GM12878 (cell line): ENCODE results near the gene PAM. TPM values are rescaled to one million over a fixed set of nuclear protein-coding genes. Genes with fewer than 3 reads are reported as not detected.

Experiments
- ATAC-seq: fragments of 200-7000 bp; cut with Tn5 transposase; 3 replicates; pipeline ENCODE4 v1.9.1; 2020; ENCODE audit warnings: mild to moderate bottlenecking, moderate library complexity
- BruUV-seq: library from RNA; stranded (reverse); fragments of 400-500 nt; replicated peaks from 2 replicates; lab custom pipeline; 2021; lab: Mats Ljungman, UMichigan
- CTCF ChIA-PET: fragments of 300-600 bp; sonication (Branson Sonifier 250); formaldehyde crosslinking; extraction: SDS; loops from one replicate; lab custom pipeline; 2021; ENCODE audit warnings: inconsistent platforms; lab: Yijun Ruan, JAX
- POLR2A ChIA-PET: fragments of 350-600 bp; formaldehyde crosslinking; extraction: SDS; loops from one replicate; lab custom pipeline; 2021; ENCODE audit warnings: inconsistent platforms; lab: Charles Lee
- RAD21 ChIA-PET: fragments of 300-600 bp; sonication (Branson Sonifier 250); formaldehyde crosslinking; loops from one replicate; lab custom pipeline; 2023; ENCODE audit warnings: antibody characterized with exemption; ENCODE audit not compliant: unreplicated experiment; lab: Charles Lee
- SMC1A ChIA-PET: fragments of 300-600 bp; sonication (Branson Sonifier 250); formaldehyde crosslinking; loops from one replicate; lab custom pipeline; 2023; ENCODE audit not compliant: unreplicated experiment, uncharacterized antibody; lab: Charles Lee
- DNase-seq: peaks from one replicate; pipeline ENCODE4 v3.0.0-alpha.2; 2011; ENCODE audit warnings: low read depth, low spot score
- FAIRE-seq: peaks from 3 replicates; lab custom pipeline; 2011; peaks lifted over from hg19 to GRCh38; lab: Jason Lieb, UNC
- H2AFZ ChIP-seq: 2 replicates; pipeline ENCODE4 v1.6.0; 2011; ENCODE audit warnings: low read depth, low read length, control low read depth; ENCODE audit not compliant: control insufficient read depth
- H3K27ac ChIP-seq: 2 replicates; pipeline ENCODE4 v1.5.1; 2011; ENCODE audit warnings: control low read depth; ENCODE audit not compliant: control insufficient read depth, insufficient read depth
- H3K27me3 ChIP-seq, 2 experiments: replicated peaks in 1 of 2; 2 replicates each; pipeline versions ENCODE4 v1.6.0 to v1.6.1; 2011; ENCODE audit warnings: low read length in 1 of 2; ENCODE audit not compliant: control insufficient read depth in 2 of 2, insufficient read depth in 2 of 2
- H3K36me3 ChIP-seq, 2 experiments: 2 replicates each; pipeline ENCODE4 v1.5.1; 2011; ENCODE audit warnings: low read length in 1 of 2; ENCODE audit not compliant: control insufficient read depth in 2 of 2, insufficient read depth in 2 of 2
- H3K4me1 ChIP-seq: 2 replicates; pipeline ENCODE4 v1.6.1; 2011; ENCODE audit warnings: mild to moderate bottlenecking, low read length, moderate library complexity, mixed read lengths; ENCODE audit not compliant: control insufficient read depth, insufficient read depth
- H3K4me2 ChIP-seq: 2 replicates; pipeline ENCODE4 v1.6.0; 2011; ENCODE audit warnings: control low read depth; ENCODE audit not compliant: control insufficient read depth, insufficient read depth
- H3K4me3 ChIP-seq: fragments of 200-600 bp; sonication (generic); 2 replicates; pipeline ENCODE4 v1.5.1; 2016
- H3K79me2 ChIP-seq: 2 replicates; pipeline ENCODE4 v1.6.0; 2011; ENCODE audit warnings: low read length; ENCODE audit not compliant: control insufficient read depth, insufficient read depth
- H3K9ac ChIP-seq: 2 replicates; pipeline ENCODE4 v1.8.0; 2011; ENCODE audit warnings: low read length, control low read depth, mixed read lengths; ENCODE audit not compliant: control insufficient read depth, insufficient read depth
- H3K9me3 ChIP-seq: replicated peaks from 3 replicates; pipeline ENCODE4 v1.5.1; 2011; ENCODE audit warnings: mild to moderate bottlenecking, low read length; ENCODE audit not compliant: control insufficient read depth, insufficient read depth
- H4K20me1 ChIP-seq: 2 replicates; pipeline ENCODE4 v1.6.0; 2011; ENCODE audit not compliant: control insufficient read depth, insufficient read depth
- CBX3 ChIP-seq: fragments of 200-600 bp; sonication (generic); IDR thresholded peaks from 2 replicates; pipeline ENCODE4 v1.6.1; 2016; ENCODE audit warnings: low read depth, borderline replicate concordance
- EGR1 ChIP-seq, 2 experiments: IDR thresholded peaks; 1 replicate in 1 of 2; 2 replicates in 1 of 2; pipeline ENCODE4 v1.6.1; 2011 to 2012; ENCODE audit warnings: low read depth in 2 of 2, low read length in 2 of 2, borderline replicate concordance in 1 of 2, mild to moderate bottlenecking in 1 of 2, moderate library complexity in 1 of 2
- EZH2 ChIP-seq: IDR thresholded peaks from 2 replicates; pipeline ENCODE4 v1.6.1; 2012; ENCODE audit warnings: low read depth, mild to moderate bottlenecking, control low read depth, inconsistent platforms, low read length, borderline replicate concordance; ENCODE audit not compliant: control insufficient read depth
- FOXK2 ChIP-seq: fragments of 450-650 bp; IDR thresholded peaks from 2 replicates; pipeline ENCODE4 v1.6.1; 2017; ENCODE audit warnings: mild to moderate bottlenecking, moderate library complexity
- FOXM1 ChIP-seq: IDR thresholded peaks from 2 replicates; pipeline ENCODE4 v1.6.1; 2012; ENCODE audit warnings: low read depth, mild to moderate bottlenecking, inconsistent platforms, low read length, moderate library complexity
- GATAD2B ChIP-seq: fragments of 450-650 bp; conservative IDR thresholded peaks from 2 replicates; pipeline ENCODE4 v1.6.1; 2017; ENCODE audit warnings: low read depth, mild to moderate bottlenecking, moderate library complexity
- HDAC2 ChIP-seq: fragments of 200-600 bp; sonication (generic); IDR thresholded peaks from 2 replicates; pipeline ENCODE4 v1.6.1; 2017
- JUNB ChIP-seq: IDR thresholded peaks from 2 replicates; pipeline ENCODE4 v1.6.1; 2016; ENCODE audit warnings: antibody characterized with exemption, mild to moderate bottlenecking
- KAT2A ChIP-seq: conservative IDR thresholded peaks from 2 replicates; pipeline ENCODE4 v1.6.1; 2011; ENCODE audit warnings: low read depth, low read length; ENCODE audit not compliant: control insufficient read depth
- RBBP5 ChIP-seq: fragments of 200-600 bp; sonication (generic); conservative IDR thresholded peaks from 2 replicates; pipeline ENCODE4 v1.6.1; 2016
- RCOR1 ChIP-seq: conservative IDR thresholded peaks from 2 replicates; pipeline ENCODE4 v1.6.1; 2012; ENCODE audit warnings: low read depth, low read length, improper control_type of control experiment
- YY1 ChIP-seq: IDR thresholded peaks from 2 replicates; pipeline ENCODE4 v1.6.1; 2011; ENCODE audit warnings: low read depth, mild to moderate bottlenecking, low read length
- ZNF384 ChIP-seq: IDR thresholded peaks from 2 replicates; pipeline ENCODE4 v1.6.1; 2012; ENCODE audit warnings: low read depth, mild to moderate bottlenecking, low read length, improper control_type of control experiment, borderline replicate concordance
- ZZZ3 ChIP-seq: IDR thresholded peaks from 2 replicates; pipeline ENCODE4 v1.6.1; 2011; ENCODE audit warnings: low read depth; ENCODE audit not compliant: control insufficient read depth, insufficient read length
- WGBS: methylation state at CpG from one replicate; pipeline ENCODE4 v1.1.6; 2016; ENCODE audit warnings: low lambda C conversion rate; ENCODE audit not compliant: insufficient replicate concordance, insufficient coverage; ENCODE audit errors: missing lambda C conversion rate; 5-methylcytosine and 5-hydroxymethylcytosine counted together
- in situ Hi-C: fragments of 300-500 bp; cut with MboI; formaldehyde crosslinking; loops from 9 replicates; pipeline ENCODE4 v1.14.3; 2018; ENCODE audit warnings: mixed read lengths
- intact Hi-C: fragments of 100-400 bp; cut with micrococcal nuclease; formaldehyde crosslinking; loops from one replicate; pipeline ENCODE4 v1.14.2; 2022; ENCODE audit not compliant: unreplicated experiment
- polyA plus RNA-seq, 11 experiments: library from polyadenylated mRNA; depleted of rRNA in 4 of 11; unstranded in 6 of 11; stranded (reverse) in 5 of 11; fragments of >200 nt; fragmentation: Nextera tagmentation in 4 of 11; fragmentation: Illumina TruSeq in 1 of 11; extraction: Ambion mirVana in 4 of 11; extraction: Trizol in 1 of 11; gene quantifications; 1 replicate in 1 of 11; 2 replicates in 10 of 11; pipeline versions ENCODE4 v1.2.1 to v1.2.3, GENCODE V29; 2011 to 2016; ENCODE audit warnings: inconsistent platforms in 2 of 11, missing spikeins in 2 of 11, low read depth in 1 of 11
- total RNA-seq, 4 experiments: library from RNA; depleted of rRNA in 3 of 4; stranded (reverse); fragments of >200 nt in 3 of 4; fragmentation: Illumina TruSeq in 1 of 4; extraction: Trizol in 1 of 4; gene quantifications; 2 replicates each; pipeline versions ENCODE4 v1.2.1 to v1.2.3, GENCODE V29; 2013 to 2021

PAM gene
- total and polyA plus RNA-seq, 10 of the 15 experiments (the other 5 are each of a cell fraction or from before 2014, with no cell fraction given): 5.5 to 72.5 (median 15.4) TPM

DNA sequence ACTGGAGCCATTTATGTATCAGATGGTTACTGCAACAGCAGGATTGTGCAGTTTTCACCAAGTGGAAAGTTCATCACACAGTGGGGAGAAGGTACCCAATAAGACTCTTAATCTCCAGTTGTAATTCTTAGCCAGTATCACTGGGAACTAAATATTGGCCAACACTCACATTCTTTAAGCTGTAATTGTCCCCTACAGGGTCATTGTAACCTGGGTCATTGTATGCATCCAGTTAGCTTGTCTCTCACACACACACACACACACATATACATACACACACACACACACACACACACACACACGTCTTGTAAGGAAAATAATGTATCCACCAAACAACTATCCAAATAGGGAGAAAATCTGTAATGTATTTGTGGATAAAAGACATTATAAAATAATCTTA is 251.8 kb downstream of the PAM start:
- TF ChIP-seq ZNF384 (no peak), EZH2 (no peak), FOXK2 (no peak), EGR1 (IDR thresholded peaks at IDR 0.05; ENCODE audit: borderline replicate concordance in 1 of 2, low read depth in 2 of 2, low read length in 2 of 2) (no peak), CBX3 (no peak), KAT2A (no peak), GATAD2B (no peak), FOXM1 (no peak), HDAC2 (no peak), RBBP5 (no peak), ZZZ3 (no peak), YY1 (no peak), RCOR1 (no peak), JUNB (no peak)
- POLR2A ChIA-PET: no interaction called here
- 91% methylated on average over 1 of the region's 1 CpG for WGBS

More for the DNA sequence above, 251.8 kb downstream of the PAM start:
- Histone ChIP-seq H3K4me2 (no peak overlapping the region), H3K4me1 (no peaks in the 10 kb centered on the region), H3K4me3 (no peak overlapping the region), H3K27ac (no peak overlapping the region), H3K9me3 (no peaks in the 10 kb centered on the region), H3K27me3 (no peaks in the 10 kb centered on the region), H3K36me3 (peaks cover 0 to 2% of the 10 kb centered on the region in 2 experiments; a peak in 1 of 4 replicates), H4K20me1 (no peaks in the 10 kb centered on the region), H3K79me2 (no peaks in the 10 kb centered on the region), H2AFZ (no peak overlapping the region), H3K9ac (no peak overlapping the region)
- in situ Hi-C loops: no loop called here
- RAD21 ChIA-PET: no interaction called here
- ATAC-seq (no peak), DNase-seq (no peak), FAIRE-seq (no peak)
- no TSS peak for BruUV-seq
- intact Hi-C loops: no loop called here
- SMC1A ChIA-PET: interaction anchor here (0.8 kb wide), 1 partner anchor 181 kb away, joined by 3 read pairs; no protein-coding TSS in a partner anchor
- CTCF ChIA-PET: no interaction called here
